ENCODE results near the gene KLK2.

KLK2 gene

GRCh38 chr19:50896591-50897190 lies 23.5 kb downstream of the KLK2 start:
- ChIA-PET POLR2A (ENCODE audit: low non-redundant PET) (no interaction called here), CTCF (no interaction called here)
- no peak for TF ChIP-seq CTCF (conservative IDR thresholded peaks at IDR 0.05; ENCODE audit: low read depth)
- peak; percentile 5 for DNase-seq (ENCODE audit: low spot score)
- H3K27ac ChIP-seq, result no peak overlapping the region

- ChIA-PET CTCF (no interaction called here), POLR2A (ENCODE audit: low non-redundant PET) (no interaction called here)
- DNase-seq (ENCODE audit: low spot score), result no peak
- no peak for TF ChIP-seq CTCF (conservative IDR thresholded peaks at IDR 0.05; ENCODE audit: low read depth)
- no peak overlapping the region for H3K27ac ChIP-seq
These were observed 24.0 kb downstream of the KLK2 start for GRCh38 chr19:50897191-50897607.

- H3K27ac ChIP-seq, result no peak overlapping the region
- DNase-seq (ENCODE audit: low spot score), result no peak
- POLR2A ChIA-PET (ENCODE audit: low non-redundant PET), result no interaction called here
- CTCF ChIA-PET, result no interaction called here
- no peak for TF ChIP-seq CTCF (conservative IDR thresholded peaks at IDR 0.05; ENCODE audit: low read depth)
These were observed 24.4 kb downstream of the KLK2 start for GRCh38 chr19:50897612-50898011.

- CTCF ChIA-PET, result interaction anchor here (0.7 kb wide), 1 partner anchor 267 kb away, joined by 3 read pairs; no protein-coding TSS in a partner anchor
- POLR2A ChIA-PET (ENCODE audit: low non-redundant PET), result no interaction called here
- no peak overlapping the region for H3K27ac ChIP-seq
- no peak for DNase-seq (ENCODE audit: low spot score)
- no peak for TF ChIP-seq CTCF (conservative IDR thresholded peaks at IDR 0.05; ENCODE audit: low read depth)
These were observed 24.8 kb downstream of the KLK2 start for GRCh38 chr19:50898018-50898417.

- CTCF ChIA-PET, result no interaction called here
- POLR2A ChIA-PET (ENCODE audit: low non-redundant PET), result no interaction called here
- DNase-seq (ENCODE audit: low spot score), result no peak
- no peak for TF ChIP-seq CTCF (conservative IDR thresholded peaks at IDR 0.05; ENCODE audit: low read depth)
- H3K27ac ChIP-seq, result no peak overlapping the region
These were observed 26.3 kb downstream of the KLK2 start for GRCh38 chr19:50899569-50899968.

- no peak for DNase-seq (ENCODE audit: low spot score)
- H3K27ac ChIP-seq, result no peak overlapping the region
- ChIA-PET POLR2A (ENCODE audit: low non-redundant PET) (no interaction called here), CTCF (no interaction called here)
- TF ChIP-seq CTCF (conservative IDR thresholded peaks at IDR 0.05; ENCODE audit: low read depth), result no peak
These were observed 29.4 kb downstream of the KLK2 start for GRCh38 chr19:50902640-50903039.
